ENCODE data around the gene TMTC2. TPM values are rescaled to one million over a fixed set of nuclear protein-coding genes. Genes with fewer than 3 reads are reported as not detected.
"Not testable (repeated sequence)": the region's sequence is repeated elsewhere in the genome, so short reads cannot be mapped to it uniquely, and the experiment has no call there.

Gene TMTC2
- total RNA-seq, 5 donors from 2014 or later (not counting 1 experiment from before 2014, with no cell fraction given) = 3.6 to 5.4 (median 4.4) TPM

DNA sequence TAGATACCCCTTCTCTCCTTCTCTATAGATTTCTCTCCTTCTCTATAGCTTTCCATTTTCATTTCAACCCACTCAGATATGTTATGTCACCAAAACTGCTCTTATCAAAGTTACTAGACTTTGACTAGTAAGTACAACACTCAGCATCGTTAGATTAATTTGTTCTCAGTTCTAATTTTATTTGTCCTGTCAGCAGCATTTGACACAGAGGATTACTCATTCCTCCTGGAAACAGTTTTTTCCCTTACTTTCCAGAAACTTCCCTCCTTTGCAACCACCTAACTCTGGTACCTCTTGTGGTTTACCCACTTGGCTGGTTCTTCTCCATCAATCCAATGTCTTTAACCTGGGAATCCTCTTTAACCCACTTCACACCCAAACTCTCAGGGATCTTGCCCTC is 423.7 kb downstream of the TMTC2 start:
- no peak overlapping the region for H3K4me3 Mint-ChIP-seq

DNA sequence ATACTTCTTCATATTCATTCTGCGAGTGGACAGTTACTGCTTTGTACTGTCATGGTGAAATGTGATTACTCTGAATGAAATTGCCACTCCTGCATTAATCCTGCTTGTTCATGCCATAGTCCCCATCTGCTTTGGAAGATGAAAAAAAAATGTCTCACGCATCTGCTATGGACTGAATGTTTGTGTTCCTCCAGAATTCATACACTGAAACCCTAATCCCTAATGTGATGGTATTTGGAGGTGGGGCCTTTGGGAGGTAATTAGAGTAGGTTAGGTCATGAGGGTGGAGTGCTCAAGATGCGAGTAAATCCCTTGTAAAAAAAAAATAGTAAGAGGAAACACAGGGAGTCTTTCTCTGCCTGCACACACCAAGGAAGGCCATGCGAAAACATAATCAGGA is 427.2 kb downstream of the TMTC2 start:
- no peaks in the 10 kb centered on the region for H3K9me3 ChIP-seq
- H3K27me3 Mint-ChIP-seq = no peaks in the 10 kb centered on the region
- peaks cover 0 to 27% (median 4%) of the 10 kb centered on the region in 3 donors for H3K9me3 Mint-ChIP-seq
- no peaks in the 10 kb centered on the region for H3K36me3 Mint-ChIP-seq
- H3K4me1 ChIP-seq (ENCODE audit: control insufficient read depth in 1 of 2, extremely low read depth in 1 of 2, insufficient read depth in 2 of 2, low read length in 2 of 2) = no peaks in the 10 kb centered on the region
- no peaks in the 10 kb centered on the region for H3K27me3 ChIP-seq (replicated peaks in 1 of 2; ENCODE audit: control insufficient read depth in 2 of 2, extremely low read depth in 1 of 2, insufficient read depth in 2 of 2, low read length in 1 of 2)
- H3K27ac ChIP-seq (ENCODE audit: low read length) = no peak overlapping the region
- ATAC-seq (replicated peaks in 1 of 4) (no peak), DNase-seq (no peak)
- no peak overlapping the region for H3K4me3 Mint-ChIP-seq
- POLR2A ChIA-PET = no interaction called here
- no peaks in the 10 kb centered on the region for H3K36me3 ChIP-seq (ENCODE audit: control insufficient read depth in 2 of 2, extremely low read depth in 1 of 2, insufficient read depth in 1 of 2, low read length in 1 of 2)
- H3K27ac Mint-ChIP-seq = no peak overlapping the region
- no peak overlapping the region for H3K4me3 ChIP-seq (ENCODE audit: control insufficient read depth in 1 of 2, extremely low read depth in 1 of 2, low read length in 1 of 2)
- 83% methylated on average over 1 of the region's 4 CpGs for WGBS (ENCODE audit: insufficient coverage)
- CTCF ChIA-PET = no interaction called here
- H3K4me1 Mint-ChIP-seq = no peaks in the 10 kb centered on the region

More for the DNA sequence above, 423.7 kb downstream of the TMTC2 start:
- H3K27me3 Mint-ChIP-seq = no peaks in the 10 kb centered on the region
- ChIA-PET CTCF (no interaction called here), POLR2A (no interaction called here)
- no peaks in the 10 kb centered on the region for H3K4me1 Mint-ChIP-seq
- ATAC-seq (replicated peaks in 1 of 4) (no peak), DNase-seq (no peak)
- WGBS (ENCODE audit: insufficient coverage) = 91% methylated on average over 1 of the region's 1 CpG
- Histone ChIP-seq H3K4me1 (ENCODE audit: control insufficient read depth in 1 of 2, extremely low read depth in 1 of 2, insufficient read depth in 2 of 2, low read length in 2 of 2) (no peaks in the 10 kb centered on the region), H3K36me3 (ENCODE audit: control insufficient read depth in 2 of 2, extremely low read depth in 1 of 2, insufficient read depth in 1 of 2, low read length in 1 of 2) (no peaks in the 10 kb centered on the region), H3K9me3 (no peaks in the 10 kb centered on the region), H3K4me3 (ENCODE audit: control insufficient read depth in 1 of 2, extremely low read depth in 1 of 2, low read length in 1 of 2) (no peak overlapping the region), H3K27ac (ENCODE audit: low read length) (no peak overlapping the region), H3K27me3 (replicated peaks in 1 of 2; ENCODE audit: control insufficient read depth in 2 of 2, extremely low read depth in 1 of 2, insufficient read depth in 2 of 2, low read length in 1 of 2) (no peaks in the 10 kb centered on the region)
- no peak overlapping the region for H3K27ac Mint-ChIP-seq
- H3K36me3 Mint-ChIP-seq = no peaks in the 10 kb centered on the region
- peaks cover 0 to 10% (median 0%) of the 10 kb centered on the region in 3 donors for H3K9me3 Mint-ChIP-seq

DNA sequence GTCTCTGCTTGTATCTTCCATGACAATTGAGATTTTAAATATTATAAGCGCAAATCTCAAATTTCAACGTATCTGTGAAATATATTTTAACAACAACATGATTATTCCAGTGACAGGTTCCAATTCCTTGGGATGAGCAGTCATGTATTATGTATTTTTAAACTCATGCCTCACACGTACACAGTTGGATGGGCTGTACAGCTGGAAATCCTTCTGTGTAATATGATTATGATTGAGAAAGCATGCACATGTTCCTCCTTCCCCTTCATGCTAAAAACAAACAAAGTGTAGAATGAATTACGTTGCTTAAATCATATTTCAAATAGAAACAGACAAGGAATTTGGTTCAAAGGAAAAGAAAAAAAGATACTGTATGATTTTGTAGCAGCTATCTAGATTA is 428.3 kb downstream of the TMTC2 start:
- Mint-ChIP-seq H3K4me3 (no peak overlapping the region), H3K27me3 (no peaks in the 10 kb centered on the region), H3K9me3 (peaks cover 0 to 27% (median 5%) of the 10 kb centered on the region in 3 donors), H3K36me3 (no peaks in the 10 kb centered on the region), H3K27ac (no peak overlapping the region), H3K4me1 (no peaks in the 10 kb centered on the region)
- no CpG with 5 or more reads among the region's 4 CpGs for WGBS (ENCODE audit: insufficient coverage)
- CTCF ChIA-PET = no interaction called here
- H3K9me3 ChIP-seq = no peaks in the 10 kb centered on the region
- H3K27me3 ChIP-seq (replicated peaks in 1 of 2; ENCODE audit: control insufficient read depth in 2 of 2, extremely low read depth in 1 of 2, insufficient read depth in 2 of 2, low read length in 1 of 2) = no peaks in the 10 kb centered on the region
- no peak for DNase-seq
- no peak overlapping the region for H3K4me3 ChIP-seq (ENCODE audit: control insufficient read depth in 1 of 2, extremely low read depth in 1 of 2, low read length in 1 of 2)
- no peaks in the 10 kb centered on the region for H3K4me1 ChIP-seq (ENCODE audit: control insufficient read depth in 1 of 2, extremely low read depth in 1 of 2, insufficient read depth in 2 of 2, low read length in 2 of 2)
- H3K27ac ChIP-seq (ENCODE audit: low read length) = no peak overlapping the region
- H3K36me3 ChIP-seq (ENCODE audit: control insufficient read depth in 2 of 2, extremely low read depth in 1 of 2, insufficient read depth in 1 of 2, low read length in 1 of 2) = no peaks in the 10 kb centered on the region
- POLR2A ChIA-PET = no interaction called here
- ATAC-seq (replicated peaks in 1 of 4) = no peak

DNA sequence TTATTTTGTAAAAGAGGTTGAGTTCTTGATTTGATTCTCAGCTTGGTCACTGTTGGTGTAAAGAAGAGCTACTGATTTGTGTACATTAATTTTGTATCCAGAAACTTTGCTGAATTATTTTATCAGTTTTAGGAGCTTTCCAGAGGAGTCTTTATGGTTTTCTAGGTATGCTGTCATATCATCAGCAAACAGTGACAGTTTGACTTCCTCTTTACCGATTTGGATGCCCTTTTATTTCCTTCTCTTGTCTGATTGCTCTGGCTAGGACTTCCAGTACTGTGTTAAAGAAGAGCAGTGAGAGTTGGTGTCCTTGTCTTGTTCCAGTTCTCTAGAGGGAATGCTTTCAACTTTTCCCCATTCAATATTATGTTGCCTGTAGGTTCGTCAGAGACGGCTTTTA is 431.2 kb downstream of the TMTC2 start:
- not testable (repeated sequence) for H3K27ac Mint-ChIP-seq; ATAC-seq (replicated peaks in 1 of 4)

DNA sequence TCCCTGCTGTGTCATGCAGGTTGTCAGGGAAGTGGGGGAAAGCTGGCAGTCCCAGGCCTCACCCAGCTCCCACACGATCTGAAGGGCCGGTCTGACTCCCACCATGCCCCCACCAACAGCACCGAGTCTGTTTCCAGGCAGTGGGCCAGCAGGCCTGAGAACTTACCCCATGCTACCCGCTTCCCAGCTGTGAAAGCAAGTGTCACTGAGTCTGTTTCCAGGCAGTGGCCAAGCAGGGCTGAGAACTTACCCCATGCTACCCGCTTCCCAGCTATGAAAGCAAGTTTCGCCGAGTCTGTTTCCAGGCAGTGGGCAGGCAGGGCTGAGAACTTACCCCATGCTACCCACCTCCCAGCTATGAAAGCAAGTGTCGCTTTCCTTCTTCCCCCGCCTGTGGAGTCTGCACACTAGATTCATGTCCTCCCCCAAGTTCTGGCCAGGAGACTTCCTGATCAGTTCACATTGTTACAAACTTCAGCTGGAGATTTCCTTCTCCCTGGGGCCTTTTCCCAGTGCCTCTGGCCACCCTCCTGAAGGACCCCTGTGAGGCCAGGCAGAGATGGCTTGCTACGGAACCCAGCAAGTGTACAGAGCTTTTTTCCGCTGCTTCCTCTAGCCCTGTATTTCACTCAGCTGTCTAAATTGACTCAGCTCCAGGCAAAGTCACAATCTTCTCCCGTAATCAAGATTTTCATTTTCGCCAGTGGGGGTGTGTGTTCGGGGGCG is 435.4 kb downstream of the TMTC2 start:
- Histone ChIP-seq H3K27me3 (replicated peaks in 1 of 2; ENCODE audit: control insufficient read depth in 2 of 2, extremely low read depth in 1 of 2, insufficient read depth in 2 of 2, low read length in 1 of 2) (no peaks in the 10 kb centered on the region), H3K9me3 (no peaks in the 10 kb centered on the region), H3K27ac (ENCODE audit: low read length) (no peak overlapping the region), H3K4me1 (ENCODE audit: control insufficient read depth in 1 of 2, extremely low read depth in 1 of 2, insufficient read depth in 2 of 2, low read length in 2 of 2) (no peaks in the 10 kb centered on the region), H3K36me3 (ENCODE audit: control insufficient read depth in 2 of 2, extremely low read depth in 1 of 2, insufficient read depth in 1 of 2, low read length in 1 of 2) (no peaks in the 10 kb centered on the region), H3K4me3 (ENCODE audit: control insufficient read depth in 1 of 2, extremely low read depth in 1 of 2, low read length in 1 of 2) (no peak overlapping the region)
- Mint-ChIP-seq H3K4me3 (no peak overlapping the region), H3K27ac (no peak overlapping the region), H3K27me3 (no peaks in the 10 kb centered on the region), H3K36me3 (no peaks in the 10 kb centered on the region), H3K4me1 (no peaks in the 10 kb centered on the region), H3K9me3 (peaks cover 0 to 8% (median 5%) of the 10 kb centered on the region in 3 donors)
- WGBS (ENCODE audit: insufficient coverage) = 87% methylated on average over 8 of the region's 15 CpGs
- CTCF ChIA-PET = interaction anchor here in 1 of 2 donors (0.8 kb wide), 1 partner anchor 100 kb away, joined by 3 read pairs; no protein-coding TSS in a partner anchor
- ATAC-seq (replicated peaks in 1 of 4) = no peak
- no peak for DNase-seq
- POLR2A ChIA-PET = no interaction called here

More for the DNA sequence above, 431.2 kb downstream of the TMTC2 start:
- H3K9me3 Mint-ChIP-seq = peaks cover 0 to 21% (median 5%) of the 10 kb centered on the region in 3 donors
- DNase-seq; H3K27me3 ChIP-seq (replicated peaks in 1 of 2; ENCODE audit: control insufficient read depth in 2 of 2, extremely low read depth in 1 of 2, insufficient read depth in 2 of 2, low read length in 1 of 2); H3K4me1 ChIP-seq (ENCODE audit: control insufficient read depth in 1 of 2, extremely low read depth in 1 of 2, insufficient read depth in 2 of 2, low read length in 2 of 2); H3K4me1 Mint-ChIP-seq; H3K4me3 ChIP-seq (ENCODE audit: control insufficient read depth in 1 of 2, extremely low read depth in 1 of 2, low read length in 1 of 2); H3K36me3 Mint-ChIP-seq; H3K27ac ChIP-seq (ENCODE audit: low read length); H3K27me3 Mint-ChIP-seq; H3K9me3 ChIP-seq; H3K4me3 Mint-ChIP-seq; POLR2A ChIA-PET; CTCF ChIA-PET; H3K36me3 ChIP-seq (ENCODE audit: control insufficient read depth in 2 of 2, extremely low read depth in 1 of 2, insufficient read depth in 1 of 2, low read length in 1 of 2): not testable (repeated sequence)
- no CpG with 5 or more reads among the region's 3 CpGs for WGBS (ENCODE audit: insufficient coverage)

DNA sequence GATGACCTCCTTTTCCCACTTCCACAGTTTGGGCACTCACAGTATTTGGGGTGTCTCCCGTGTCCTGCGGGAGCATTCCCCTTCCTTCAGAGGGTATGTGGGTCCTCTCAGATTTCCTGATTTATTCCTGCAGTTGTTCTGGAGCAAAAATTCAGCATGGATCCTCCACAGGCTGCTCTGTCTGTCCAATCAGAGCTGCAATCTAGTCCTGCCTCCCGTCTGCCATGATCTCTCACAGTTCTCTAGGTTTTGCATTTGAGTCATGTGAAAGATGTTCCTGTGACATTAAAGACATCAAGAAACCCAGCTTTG is 435.9 kb downstream of the TMTC2 start:
- no peak overlapping the region for H3K27ac ChIP-seq (ENCODE audit: low read length)
- Mint-ChIP-seq H3K4me1 (no peaks in the 10 kb centered on the region), H3K27ac (no peak overlapping the region), H3K9me3 (peaks cover 0 to 5% (median 5%) of the 10 kb centered on the region in 3 donors), H3K27me3 (no peaks in the 10 kb centered on the region), H3K36me3 (no peaks in the 10 kb centered on the region), H3K4me3 (no peak overlapping the region)
- POLR2A ChIA-PET = no interaction called here
- H3K4me1 ChIP-seq (ENCODE audit: control insufficient read depth in 1 of 2, extremely low read depth in 1 of 2, insufficient read depth in 2 of 2, low read length in 2 of 2) = no peaks in the 10 kb centered on the region
- no peaks in the 10 kb centered on the region for H3K9me3 ChIP-seq
- no peak for DNase-seq
- WGBS (ENCODE audit: insufficient coverage) = 93% methylated on average over 2 of the region's 3 CpGs
- H3K36me3 ChIP-seq (ENCODE audit: control insufficient read depth in 2 of 2, extremely low read depth in 1 of 2, insufficient read depth in 1 of 2, low read length in 1 of 2) = no peaks in the 10 kb centered on the region
- no peaks in the 10 kb centered on the region for H3K27me3 ChIP-seq (replicated peaks in 1 of 2; ENCODE audit: control insufficient read depth in 2 of 2, extremely low read depth in 1 of 2, insufficient read depth in 2 of 2, low read length in 1 of 2)
- ATAC-seq (replicated peaks in 1 of 4) = no peak
- CTCF ChIA-PET = no interaction called here
- H3K4me3 ChIP-seq (ENCODE audit: control insufficient read depth in 1 of 2, extremely low read depth in 1 of 2, low read length in 1 of 2) = no peak overlapping the region

DNA sequence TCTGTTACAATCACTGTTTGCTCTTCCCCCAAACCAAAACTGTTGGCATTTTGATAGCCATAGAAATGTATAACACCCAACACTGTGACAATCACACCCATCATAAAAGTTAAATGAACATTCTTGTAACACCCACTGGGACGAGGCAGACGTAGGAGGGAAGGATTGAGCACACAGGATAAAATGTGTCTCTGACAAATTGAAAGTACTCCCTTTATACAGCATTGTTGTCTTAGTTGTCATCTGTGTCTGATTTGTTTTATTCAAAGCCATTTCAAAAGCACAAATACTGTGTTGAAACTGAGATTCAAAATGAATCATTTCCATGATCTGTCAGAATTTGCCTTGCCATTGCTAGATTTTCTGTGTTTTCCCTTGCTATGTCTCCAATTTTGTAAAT is 436.3 kb downstream of the TMTC2 start:
- Mint-ChIP-seq H3K9me3 (peaks cover 0 to 5% (median 4%) of the 10 kb centered on the region in 3 donors), H3K36me3 (no peaks in the 10 kb centered on the region), H3K4me1 (no peaks in the 10 kb centered on the region), H3K27me3 (no peaks in the 10 kb centered on the region), H3K4me3 (no peak overlapping the region), H3K27ac (no peak overlapping the region)
- CTCF ChIA-PET = no interaction called here
- Histone ChIP-seq H3K27me3 (replicated peaks in 1 of 2; ENCODE audit: control insufficient read depth in 2 of 2, extremely low read depth in 1 of 2, insufficient read depth in 2 of 2, low read length in 1 of 2) (no peaks in the 10 kb centered on the region), H3K36me3 (ENCODE audit: control insufficient read depth in 2 of 2, extremely low read depth in 1 of 2, insufficient read depth in 1 of 2, low read length in 1 of 2) (no peaks in the 10 kb centered on the region), H3K27ac (ENCODE audit: low read length) (no peak overlapping the region), H3K9me3 (no peaks in the 10 kb centered on the region), H3K4me3 (ENCODE audit: control insufficient read depth in 1 of 2, extremely low read depth in 1 of 2, low read length in 1 of 2) (no peak overlapping the region), H3K4me1 (ENCODE audit: control insufficient read depth in 1 of 2, extremely low read depth in 1 of 2, insufficient read depth in 2 of 2, low read length in 2 of 2) (no peaks in the 10 kb centered on the region)
- POLR2A ChIA-PET = no interaction called here
- whole genome bisulfite sequencing (ENCODE audit: insufficient coverage) = no CpG with 5 or more reads among the region's 2 CpGs
- no peak for ATAC-seq (replicated peaks in 1 of 4)
- no peak for DNase-seq
